H1 (cell line): Measurements from ENCODE around the gene TMEM164. TPM values are rescaled to one million over a fixed set of nuclear protein-coding genes. Genes with fewer than 3 reads are reported as not detected.

Experiments
- CTCF ChIA-PET: fragments of 300-600 bp; sonication (Branson Sonifier 250); formaldehyde crosslinking; loops from one replicate; lab custom pipeline; 2021; ENCODE audit not compliant: partially characterized antibody; lab: Charles Lee
- POLR2A ChIA-PET: fragments of 300-600 bp; sonication (Branson Sonifier 250); formaldehyde crosslinking; loops from one replicate; lab custom pipeline; 2021; ENCODE audit warnings: inconsistent platforms; ENCODE audit not compliant: partially characterized antibody; lab: Charles Lee
- DNase-seq, 2 experiments: peaks; one replicate each; pipeline versions ENCODE4 v3.0.0 to v3.0.0-alpha.2; 2010 to 2022; ENCODE audit warnings: low spot score in 2 of 2, low read depth in 1 of 2, mixed read lengths in 1 of 2
- FAIRE-seq: peaks from 2 replicates; lab custom pipeline; 2011; peaks lifted over from hg19 to GRCh38; lab: Jason Lieb, UNC
- H2AFZ ChIP-seq: 2 replicates; pipeline ENCODE4 v1.8.1; 2012; ENCODE audit warnings: low read length, inconsistent platforms
- H2AK5ac ChIP-seq: 2 replicates; pipeline ENCODE4 v1.6.1; 2013; ENCODE audit warnings: low read depth, low read length
- H2BK120ac ChIP-seq: replicated peaks from 2 replicates; pipeline ENCODE3; 2013; ENCODE audit warnings: low read depth, low read length, inconsistent platforms
- H2BK12ac ChIP-seq: 2 replicates; pipeline ENCODE4 v1.6.1; 2013; ENCODE audit warnings: low read depth, low read length
- H2BK15ac ChIP-seq: 2 replicates; pipeline ENCODE4 v1.6.1; 2013; ENCODE audit warnings: low read length
- H2BK20ac ChIP-seq: 2 replicates; pipeline ENCODE4 v1.6.1; 2013; ENCODE audit warnings: low read length
- H2BK5ac ChIP-seq: 2 replicates; pipeline ENCODE4 v1.6.1; 2013; ENCODE audit warnings: low read depth, low read length
- H3K14ac ChIP-seq: 2 replicates; pipeline ENCODE4 v1.6.1; 2013; ENCODE audit warnings: inconsistent platforms; ENCODE audit not compliant: insufficient read length
- H3K18ac ChIP-seq: 2 replicates; pipeline ENCODE4 v1.6.1; 2013; ENCODE audit warnings: low read length; ENCODE audit errors: extremely low read depth
- H3K23ac ChIP-seq: 2 replicates; pipeline ENCODE4 v1.6.1; 2013; ENCODE audit warnings: inconsistent platforms; ENCODE audit not compliant: insufficient read length
- H3K23me2 ChIP-seq: 2 replicates; pipeline ENCODE4 v1.6.1; 2013; ENCODE audit warnings: low read depth, low read length
- H3K27ac ChIP-seq: 2 replicates; pipeline ENCODE4 v1.6.1; 2011; ENCODE audit warnings: low read depth, low read length, inconsistent platforms
- H3K27me3 ChIP-seq, 4 experiments: replicated peaks in 1 of 4; 1 replicate in 1 of 4; 2 replicates in 3 of 4; pipeline versions ENCODE4 v1.6.1 to v1.8.1; 2011 to 2013; ENCODE audit warnings: low read length in 3 of 4, mild to moderate bottlenecking in 3 of 4, inconsistent platforms in 2 of 4, mixed read lengths in 2 of 4, moderate library complexity in 1 of 4; ENCODE audit not compliant: control insufficient read depth in 3 of 4, insufficient read depth in 3 of 4; ENCODE audit errors: extremely low read depth in 1 of 4
- H3K36me3 ChIP-seq, 4 experiments: 2 replicates each; pipeline versions ENCODE4 v1.6.1 to v1.8.1; 2011 to 2013; ENCODE audit warnings: mild to moderate bottlenecking in 4 of 4, low read length in 3 of 4, moderate library complexity in 2 of 4, control low read depth in 1 of 4, inconsistent platforms in 1 of 4; ENCODE audit not compliant: insufficient read depth in 4 of 4, control insufficient read depth in 2 of 4
- H3K4ac ChIP-seq: replicated peaks from 2 replicates; pipeline ENCODE3; 2013; ENCODE audit warnings: low read length, low read depth, mixed read lengths, inconsistent platforms; ENCODE audit not compliant: insufficient read length
- H3K4me1 ChIP-seq, 4 experiments: replicated peaks in 1 of 4; 1 replicate in 1 of 4; 2 replicates in 3 of 4; pipeline versions ENCODE4 v1.6.1 to v1.8.1; 2011 to 2013; ENCODE audit warnings: low read length in 3 of 4, inconsistent platforms in 2 of 4, mixed read lengths in 1 of 4; ENCODE audit not compliant: insufficient read depth in 4 of 4, control insufficient read depth in 3 of 4
- H3K4me2 ChIP-seq, 2 experiments: 2 replicates each; pipeline versions ENCODE4 v1.6.1 to v1.8.1; 2011 to 2013; ENCODE audit warnings: low read depth in 2 of 2, low read length in 2 of 2, control low read depth in 1 of 2, inconsistent platforms in 1 of 2, mild to moderate bottlenecking in 1 of 2; ENCODE audit not compliant: insufficient read depth in 1 of 2
- H3K4me3 ChIP-seq, 4 experiments: fragments of 200-600, 300-600 bp in 1 of 4; sonication (generic), shearing (Covaris generic), sonication (Bioruptor Twin) in 1 of 4; 2 replicates each; pipeline versions ENCODE4 v1.5.1 to v1.8.1; 2011 to 2016; ENCODE audit warnings: low read length in 4 of 4, low read depth in 3 of 4, control low read depth in 2 of 4, inconsistent platforms in 2 of 4, mild to moderate bottlenecking in 2 of 4, mixed read lengths in 1 of 4, moderate library complexity in 1 of 4; ENCODE audit not compliant: insufficient read depth in 2 of 4; ENCODE audit errors: extremely low read depth in 1 of 4
- H3K56ac ChIP-seq: replicated peaks from 2 replicates; pipeline ENCODE3; 2013; ENCODE audit warnings: low read depth, mild to moderate bottlenecking, mixed read lengths, low read length, inconsistent platforms; ENCODE audit not compliant: insufficient read length
- H3K79me1 ChIP-seq: 2 replicates; pipeline ENCODE4 v1.6.1; 2013; ENCODE audit warnings: low read depth, low read length, control low read depth
- H3K79me2 ChIP-seq, 2 experiments: 2 replicates each; pipeline versions ENCODE4 v1.6.1 to v1.8.1; 2012 to 2013; ENCODE audit warnings: low read length in 2 of 2, mild to moderate bottlenecking in 2 of 2, inconsistent platforms in 1 of 2; ENCODE audit not compliant: insufficient read depth in 2 of 2, control insufficient read depth in 1 of 2
- H3K9ac ChIP-seq, 4 experiments: replicated peaks in 1 of 4; 1 replicate in 1 of 4; 2 replicates in 3 of 4; pipeline versions ENCODE4 v1.6.1 to v1.8.1; 2011 to 2013; ENCODE audit warnings: low read depth in 3 of 4, low read length in 3 of 4, control low read depth in 2 of 4, mild to moderate bottlenecking in 2 of 4, moderate library complexity in 2 of 4, inconsistent platforms in 1 of 4; ENCODE audit errors: extremely low read depth in 1 of 4
- H3K9me3 ChIP-seq, 2 experiments: 2 replicates each; pipeline versions ENCODE4 v1.6.1 to v1.8.1; 2012 to 2013; ENCODE audit warnings: mild to moderate bottlenecking in 2 of 2, moderate library complexity in 2 of 2, control low read depth in 1 of 2, inconsistent platforms in 1 of 2, low read depth in 1 of 2, low read length in 1 of 2, mixed read lengths in 1 of 2; ENCODE audit not compliant: insufficient read depth in 2 of 2
- H4K20me1 ChIP-seq, 2 experiments: replicated peaks in 1 of 2; 2 replicates each; pipeline versions ENCODE3 to v1.8.1; 2011 to 2013; ENCODE audit warnings: inconsistent platforms in 2 of 2, low read length in 2 of 2, mild to moderate bottlenecking in 1 of 2; ENCODE audit not compliant: insufficient read depth in 2 of 2, control insufficient read depth in 1 of 2
- H4K5ac ChIP-seq: 2 replicates; pipeline ENCODE4 v1.6.1; 2013; ENCODE audit warnings: low read length, low read depth, mixed read lengths, inconsistent platforms; ENCODE audit not compliant: insufficient read length
- H4K8ac ChIP-seq: 2 replicates; pipeline ENCODE4 v1.8.0; 2013; ENCODE audit warnings: mild to moderate bottlenecking, moderate library complexity, low read length, inconsistent platforms; ENCODE audit not compliant: insufficient read depth; ENCODE audit errors: extremely low read depth
- H4K91ac ChIP-seq: replicated peaks from 2 replicates; pipeline ENCODE3; 2013; ENCODE audit warnings: low read length, mixed read lengths, inconsistent platforms; ENCODE audit not compliant: insufficient read length
- ATF2 ChIP-seq: IDR thresholded peaks from 2 replicates; pipeline ENCODE4 v1.6.1; 2012; ENCODE audit warnings: low read length, inconsistent platforms
- ATF3 ChIP-seq: IDR thresholded peaks from 2 replicates; pipeline ENCODE4 v1.6.1; 2011; ENCODE audit warnings: low read depth, mild to moderate bottlenecking, low read length; ENCODE audit not compliant: insufficient read depth
- BACH1 ChIP-seq: IDR thresholded peaks from 2 replicates; pipeline ENCODE4 v1.6.1; 2012; ENCODE audit warnings: low read length, improper control_type of control experiment
- CHD2 ChIP-seq: IDR thresholded peaks from 2 replicates; pipeline ENCODE4 v1.6.1; 2012; ENCODE audit warnings: low read length, improper control_type of control experiment
- CREB1 ChIP-seq: IDR thresholded peaks from 2 replicates; pipeline ENCODE4 v1.6.1; 2012; ENCODE audit warnings: inconsistent platforms
- EGR1 ChIP-seq: IDR thresholded peaks from 2 replicates; pipeline ENCODE4 v1.6.1; 2011; ENCODE audit warnings: low read depth, low read length, borderline replicate concordance
- EP300 ChIP-seq, 2 experiments: IDR thresholded peaks; 1 replicate in 1 of 2; 2 replicates in 1 of 2; pipeline ENCODE4 v1.6.1; 2011 to 2012; ENCODE audit warnings: low read depth in 2 of 2, low read length in 2 of 2, mild to moderate bottlenecking in 2 of 2, borderline replicate concordance in 1 of 2, inconsistent platforms in 1 of 2, moderate library complexity in 1 of 2
- JUN ChIP-seq: IDR thresholded peaks from 2 replicates; pipeline ENCODE4 v1.6.1; 2011; ENCODE audit warnings: low read depth, mild to moderate bottlenecking, improper control_type of control experiment, low read length
- MAFK ChIP-seq: IDR thresholded peaks from 2 replicates; pipeline ENCODE4 v1.6.1; 2012; ENCODE audit warnings: low read depth, mild to moderate bottlenecking, improper control_type of control experiment, low read length
- NANOG ChIP-seq: IDR thresholded peaks from 2 replicates; pipeline ENCODE4 v1.6.1; 2011; ENCODE audit warnings: low read length, low read depth, mild to moderate bottlenecking, inconsistent platforms; ENCODE audit not compliant: insufficient read depth, poor library complexity, severe bottlenecking
- POLR2AphosphoS5 ChIP-seq: IDR thresholded peaks from 2 replicates; pipeline ENCODE4 v1.6.1; 2011; ENCODE audit warnings: low read depth, low read length
- RXRA ChIP-seq: IDR thresholded peaks from 2 replicates; pipeline ENCODE4 v1.6.1; 2011; ENCODE audit warnings: low read depth, mild to moderate bottlenecking, low read length, moderate library complexity; ENCODE audit not compliant: insufficient read depth
- ZNF274 ChIP-seq: IDR thresholded peaks from 2 replicates; pipeline ENCODE4 v1.7.0; 2012; ENCODE audit warnings: low read length, borderline replicate concordance; ENCODE audit errors: extremely low read depth
- WGBS, 2 experiments: shearing (Covaris generic) in 1 of 2; methylation state at CpG; one replicate each; pipeline versions ENCODE4 v1.1.6 to v1.1.7; 2013 to 2015; ENCODE audit warnings: low lambda C conversion rate in 2 of 2, mixed read lengths in 2 of 2, inconsistent platforms in 1 of 2, low coverage in 1 of 2, missing lambda C conversion rate in 1 of 2; ENCODE audit not compliant: insufficient replicate concordance in 2 of 2, insufficient coverage in 1 of 2, insufficient read length in 1 of 2; ENCODE audit errors: extremely low coverage in 1 of 2, missing lambda C conversion rate in 1 of 2; 5-methylcytosine and 5-hydroxymethylcytosine counted together
- polyA plus RNA-seq, 7 experiments: library from polyadenylated mRNA; depleted of rRNA in 3 of 7; stranded (reverse) in 5 of 7; unstranded in 2 of 7; fragments of >200 nt in 5 of 7; fragments of 200-250 nt in 2 of 7; gene quantifications; 1 replicate in 5 of 7; 2 replicates in 1 of 7; 4 replicates in 1 of 7; pipeline versions ENCODE4 v1.2.1 to v1.2.3, GENCODE V29; 2011 to 2013; ENCODE audit warnings: missing spikeins in 2 of 7, mixed read lengths in 2 of 7
- total RNA-seq: library from RNA; stranded (reverse); fragmentation: NEBNext Ultra II Directional; extraction: Animal tissue kit (Norgen Biotek cat#: 25700); gene quantifications from 2 replicates; pipeline ENCODE4 v1.2.1, GENCODE V29; 2021

Gene TMEM164
- total and polyA plus RNA-seq, 2 of the 8 experiments (the other 6 are each of a cell fraction or from before 2014, with no cell fraction given), result 7.3 to 14.8 TPM

GRCh38 chrX:110180928-110181310 is 178.0 kb downstream of the TMEM164 start:
- ChIA-PET POLR2A (no interaction called here), CTCF (interaction anchor here (1.1 to 34.1 kb wide), 5 partner anchors 13 to 230 kb away, joined by 3 to 742 read pairs (median 8); no protein-coding TSS in a partner anchor)
- Histone ChIP-seq H2BK5ac (no peak overlapping the region), H2AK5ac (no peak overlapping the region), H4K5ac (no peak overlapping the region), H2BK120ac (no peak overlapping the region), H4K91ac (no peak overlapping the region), H3K18ac (no peak overlapping the region), H3K79me2 (no peaks in the 10 kb centered on the region), H3K4me2 (no peak overlapping the region), H4K20me1 (no peaks in the 10 kb centered on the region), H3K4me1 (no peaks in the 10 kb centered on the region; a peak in 2 of 7 replicates), H3K23me2 (no peaks in the 10 kb centered on the region; the same call in 1 of the 2 replicates), H3K14ac (no peak overlapping the region), H2AFZ (no peak overlapping the region), H3K4ac (no peak overlapping the region), H3K36me3 (no peaks in the 10 kb centered on the region), H3K27ac (no peak overlapping the region), H2BK12ac (no peak overlapping the region), H4K8ac (no peak overlapping the region), H3K79me1 (no peaks in the 10 kb centered on the region), H3K27me3 (no peaks in the 10 kb centered on the region), H3K4me3 (no peak overlapping the region), H3K23ac (no peak overlapping the region), H3K56ac (no peak overlapping the region), H2BK20ac (no peak overlapping the region), H3K9ac (no peak overlapping the region), H2BK15ac (no peak overlapping the region), H3K9me3 (no peaks in the 10 kb centered on the region)
- 84% methylated on average over 6 of the region's 6 CpGs; no CpG with 5 or more reads in 1 of the 2 experiments for WGBS, 2 experiments
- no peak for FAIRE-seq
- no peak for DNase-seq
- TF ChIP-seq ATF2 (no peak), ZNF274 (no peak), RXRA (no peak), POLR2AphosphoS5 (no peak), CREB1 (no peak), NANOG (no peak), ATF3 (no peak), BACH1 (no peak), EGR1 (no peak), CHD2 (no peak), MAFK (no peak), JUN (no peak), EP300 (IDR thresholded peaks at IDR 0.05; ENCODE audit: borderline replicate concordance in 1 of 2, low read depth in 2 of 2, low read length in 2 of 2) (no peak)
